Endodermal cell (in vitro differentiated cells): ENCODE results near the gene FAM107B. TPM values are rescaled to one million over a fixed set of nuclear protein-coding genes. Genes with fewer than 3 reads are reported as not detected.

Experiments
- DNase-seq: peaks from one replicate; pipeline ENCODE4 v3.0.0-alpha.2; 2017
- H3K27ac ChIP-seq: 2 replicates; pipeline ENCODE4 v1.5.1; 2013; ENCODE audit warnings: mild to moderate bottlenecking, low read depth, low read length, moderate library complexity
- H3K27me3 ChIP-seq: 2 replicates; pipeline ENCODE4 v1.6.1; 2013; ENCODE audit warnings: mild to moderate bottlenecking, low read length, moderate library complexity; ENCODE audit not compliant: insufficient read depth, control insufficient read depth, poor library complexity, severe bottlenecking
- H3K36me3 ChIP-seq: 2 replicates; pipeline ENCODE4 v1.7.0; 2013; ENCODE audit warnings: mild to moderate bottlenecking, low read length, moderate library complexity; ENCODE audit not compliant: control insufficient read depth, insufficient read depth
- H3K4me1 ChIP-seq: one replicate; pipeline ENCODE4 v1.7.0; 2013; ENCODE audit warnings: low read length; ENCODE audit not compliant: control insufficient read depth, insufficient read depth
- H3K4me3 ChIP-seq: 2 replicates; pipeline ENCODE4 v1.5.1; 2013; ENCODE audit warnings: mild to moderate bottlenecking, low read length, moderate library complexity
- H3K9ac ChIP-seq: 2 replicates; pipeline ENCODE4 v1.6.1; 2013; ENCODE audit warnings: mild to moderate bottlenecking, low read length, moderate library complexity; ENCODE audit not compliant: poor library complexity, severe bottlenecking; ENCODE audit errors: extremely low read depth
- H3K9me3 ChIP-seq: 2 replicates; pipeline ENCODE4 v1.6.1; 2013; ENCODE audit warnings: mild to moderate bottlenecking, low read length, moderate library complexity; ENCODE audit not compliant: control insufficient read depth
- H3K27ac Mint-ChIP-seq: 2 replicates; pipeline ENCODE4 v1.8.0; 2020; ENCODE audit warnings: mixed read lengths
- H3K27me3 Mint-ChIP-seq: 2 replicates; pipeline ENCODE4 v1.8.0; 2021; ENCODE audit warnings: mild to moderate bottlenecking, mixed read lengths; ENCODE audit not compliant: insufficient read depth
- H3K36me3 Mint-ChIP-seq: 2 replicates; pipeline ENCODE4 v1.8.0; 2020; ENCODE audit warnings: low read depth, mixed read lengths
- H3K4me1 Mint-ChIP-seq: 2 replicates; pipeline ENCODE4 v1.8.0; 2020; ENCODE audit warnings: mixed read lengths
- H3K4me3 Mint-ChIP-seq: 2 replicates; pipeline ENCODE4 v1.8.0; 2020; ENCODE audit warnings: mild to moderate bottlenecking, moderate library complexity, mixed read lengths
- H3K9me3 Mint-ChIP-seq: 2 replicates; pipeline ENCODE4 v1.8.0; 2020; ENCODE audit warnings: mild to moderate bottlenecking, mixed read lengths
- WGBS, 2 experiments: methylation state at CpG; one replicate each; pipeline versions ENCODE4 v1.1.5 to v1.1.7; 2013; ENCODE audit warnings: missing lambda C conversion rate in 2 of 2, mixed read lengths in 1 of 2; ENCODE audit not compliant: insufficient coverage in 1 of 2, insufficient read length in 1 of 2; 5-methylcytosine and 5-hydroxymethylcytosine counted together
- total RNA-seq, 2 donors: library from RNA; stranded (reverse); fragmentation: NEBNext Ultra II Directional in 1 of 2; extraction: Animal tissue kit (Norgen Biotek cat#: 25700) in 1 of 2; gene quantifications; 2 replicates in 1 of 2; 3 replicates in 1 of 2; pipeline ENCODE4 v1.2.1, GENCODE V29; 2021
- TF ChIP-seq, protein P1 (sequence below): fragments of 200-600 bp; sonication (generic); conservative IDR thresholded peaks from 2 replicates; pipeline ENCODE4 v1.5.0; 2021; ENCODE audit warnings: antibody characterized with exemption, mild to moderate bottlenecking

Gene FAM107B
- total RNA-seq, 2 donors from 2014 or later = 16.0 to 24.0 TPM

DNA sequence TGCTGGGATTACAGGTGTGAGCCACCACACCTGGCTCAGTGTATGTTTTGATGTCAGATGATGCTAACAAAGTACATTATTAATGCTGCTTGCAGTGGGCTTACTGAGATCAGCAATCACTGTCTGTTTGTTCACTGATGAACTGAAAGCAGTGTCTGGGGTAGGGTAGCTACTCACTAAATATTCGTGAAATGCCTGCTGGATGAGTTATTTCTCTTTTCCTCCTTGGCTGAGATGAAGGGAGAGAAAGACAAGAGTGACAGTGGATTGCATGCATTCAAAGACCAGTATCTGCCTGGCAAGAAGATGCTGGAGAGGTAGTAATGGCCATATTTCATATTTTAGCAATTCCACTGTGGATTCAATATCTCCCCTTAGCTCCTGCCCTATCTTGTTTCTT lies 32.3 kb downstream of the FAM107B start:
- H3K27ac Mint-ChIP-seq = no peak overlapping the region
- Histone ChIP-seq H3K36me3 (no peaks in the 10 kb centered on the region), H3K4me3 (no peak overlapping the region), H3K9me3 (peaks cover 20% of the 10 kb centered on the region), H3K9ac (no peak overlapping the region), H3K4me1 (peaks cover 4% of the 10 kb centered on the region), H3K27me3 (peaks cover 89% of the 10 kb centered on the region), H3K27ac (no peak overlapping the region)
- peaks cover 99% of the 10 kb centered on the region for H3K27me3 Mint-ChIP-seq
- TF ChIP-seq, protein P1, sequence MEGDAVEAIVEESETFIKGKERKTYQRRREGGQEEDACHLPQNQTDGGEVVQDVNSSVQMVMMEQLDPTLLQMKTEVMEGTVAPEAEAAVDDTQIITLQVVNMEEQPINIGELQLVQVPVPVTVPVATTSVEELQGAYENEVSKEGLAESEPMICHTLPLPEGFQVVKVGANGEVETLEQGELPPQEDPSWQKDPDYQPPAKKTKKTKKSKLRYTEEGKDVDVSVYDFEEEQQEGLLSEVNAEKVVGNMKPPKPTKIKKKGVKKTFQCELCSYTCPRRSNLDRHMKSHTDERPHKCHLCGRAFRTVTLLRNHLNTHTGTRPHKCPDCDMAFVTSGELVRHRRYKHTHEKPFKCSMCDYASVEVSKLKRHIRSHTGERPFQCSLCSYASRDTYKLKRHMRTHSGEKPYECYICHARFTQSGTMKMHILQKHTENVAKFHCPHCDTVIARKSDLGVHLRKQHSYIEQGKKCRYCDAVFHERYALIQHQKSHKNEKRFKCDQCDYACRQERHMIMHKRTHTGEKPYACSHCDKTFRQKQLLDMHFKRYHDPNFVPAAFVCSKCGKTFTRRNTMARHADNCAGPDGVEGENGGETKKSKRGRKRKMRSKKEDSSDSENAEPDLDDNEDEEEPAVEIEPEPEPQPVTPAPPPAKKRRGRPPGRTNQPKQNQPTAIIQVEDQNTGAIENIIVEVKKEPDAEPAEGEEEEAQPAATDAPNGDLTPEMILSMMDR = no peak
- 83 to 100% methylated on average over 1 of the region's 1 CpG for WGBS, 2 experiments
- H3K4me3 Mint-ChIP-seq = no peak overlapping the region
- peaks cover 3% of the 10 kb centered on the region for H3K4me1 Mint-ChIP-seq
- no peak for DNase-seq
- H3K9me3 Mint-ChIP-seq = peaks cover 22% of the 10 kb centered on the region
- H3K36me3 Mint-ChIP-seq = no peaks in the 10 kb centered on the region

DNA sequence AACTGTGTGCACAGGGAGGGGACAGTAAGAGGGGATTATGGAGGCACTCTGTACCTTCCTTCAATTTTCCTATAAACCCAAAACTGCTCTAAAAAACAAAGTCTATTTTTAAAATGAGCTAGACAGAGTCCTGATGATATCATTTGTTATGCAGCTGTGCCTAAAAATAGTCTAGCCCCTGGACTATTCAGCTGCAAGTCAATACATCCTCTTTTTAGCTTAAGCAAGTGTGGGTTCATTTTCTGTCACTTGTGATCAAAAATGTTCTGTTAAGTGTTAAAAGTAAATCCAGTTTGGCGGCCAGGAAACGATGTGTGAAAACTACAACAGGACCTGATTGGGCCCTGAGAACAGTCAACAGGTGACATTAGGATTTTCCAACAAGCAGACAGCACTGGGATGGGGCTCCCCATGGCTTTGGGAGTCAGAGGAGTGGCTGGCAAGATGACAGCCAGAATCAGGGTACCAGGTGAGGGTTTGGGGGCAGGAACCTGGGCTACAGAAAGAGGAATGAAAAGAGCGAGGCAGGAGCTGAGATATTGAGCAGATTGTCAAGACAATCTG lies 33.9 kb downstream of the FAM107B start:
- TF ChIP-seq, protein P1 = no peak
- Histone ChIP-seq H3K36me3 (no peaks in the 10 kb centered on the region), H3K4me3 (no peak overlapping the region), H3K4me1 (peaks cover 4% of the 10 kb centered on the region), H3K9me3 (peaks cover 20% of the 10 kb centered on the region), H3K9ac (no peak overlapping the region), H3K27me3 (peaks cover 89% of the 10 kb centered on the region), H3K27ac (no peak overlapping the region)
- 89 to 94% methylated on average over 3 of the region's 3 CpGs for WGBS, 2 experiments
- Mint-ChIP-seq H3K9me3 (peaks cover 17% of the 10 kb centered on the region), H3K27me3 (peaks cover 99% of the 10 kb centered on the region), H3K27ac (no peak overlapping the region), H3K4me1 (peaks cover 7% of the 10 kb centered on the region), H3K4me3 (no peak overlapping the region), H3K36me3 (no peaks in the 10 kb centered on the region)
- no peak for DNase-seq

GRCh38 chr10:14737808-14738545 lies 36.7 kb downstream of the FAM107B start:
- H3K27me3 Mint-ChIP-seq = peaks cover 99% of the 10 kb centered on the region
- no peak for DNase-seq
- peaks cover 94% of the 10 kb centered on the region for H3K27me3 ChIP-seq
- no peaks in the 10 kb centered on the region for H3K36me3 Mint-ChIP-seq
- H3K4me3 ChIP-seq = no peak overlapping the region
- no peaks in the 10 kb centered on the region for H3K36me3 ChIP-seq
- 65 to 80% methylated on average over 11 of the region's 11 CpGs for WGBS, 2 experiments
- no peak overlapping the region for H3K27ac ChIP-seq
- peaks cover 7% of the 10 kb centered on the region for H3K4me1 Mint-ChIP-seq
- peaks cover 4% of the 10 kb centered on the region for H3K4me1 ChIP-seq
- H3K9me3 Mint-ChIP-seq = peaks cover 13% of the 10 kb centered on the region
- H3K9ac ChIP-seq = no peak overlapping the region
- no peak overlapping the region for H3K4me3 Mint-ChIP-seq
- H3K27ac Mint-ChIP-seq = no peak overlapping the region
- H3K9me3 ChIP-seq = peaks cover 20% of the 10 kb centered on the region
- TF ChIP-seq, protein P1 = no peak
